GM12878 (cell line): Measurements from ENCODE around the gene SCN4A. TPM values are rescaled to one million over a fixed set of nuclear protein-coding genes. Genes with fewer than 3 reads are reported as not detected.

Source experiments
- ATAC-seq: fragments of 200-7000 bp; cut with Tn5 transposase; 3 replicates; pipeline ENCODE4 v1.9.1; 2020; ENCODE audit warnings: mild to moderate bottlenecking, moderate library complexity
- BruUV-seq: library from RNA; stranded (reverse); fragments of 400-500 nt; replicated peaks from 2 replicates; lab custom pipeline; 2021; lab: Mats Ljungman, UMichigan
- CTCF ChIA-PET: fragments of 300-600 bp; sonication (Branson Sonifier 250); formaldehyde crosslinking; extraction: SDS; loops from one replicate; lab custom pipeline; 2021; ENCODE audit warnings: inconsistent platforms; lab: Yijun Ruan, JAX
- POLR2A ChIA-PET: fragments of 350-600 bp; formaldehyde crosslinking; extraction: SDS; loops from one replicate; lab custom pipeline; 2021; ENCODE audit warnings: inconsistent platforms; lab: Charles Lee
- RAD21 ChIA-PET: fragments of 300-600 bp; sonication (Branson Sonifier 250); formaldehyde crosslinking; loops from one replicate; lab custom pipeline; 2023; ENCODE audit warnings: antibody characterized with exemption; ENCODE audit not compliant: unreplicated experiment; lab: Charles Lee
- SMC1A ChIA-PET: fragments of 300-600 bp; sonication (Branson Sonifier 250); formaldehyde crosslinking; loops from one replicate; lab custom pipeline; 2023; ENCODE audit not compliant: unreplicated experiment, uncharacterized antibody; lab: Charles Lee
- DNase-seq: peaks from one replicate; pipeline ENCODE4 v3.0.0-alpha.2; 2011; ENCODE audit warnings: low read depth, low spot score
- FAIRE-seq: peaks from 3 replicates; lab custom pipeline; 2011; peaks lifted over from hg19 to GRCh38; lab: Jason Lieb, UNC
- H2AFZ ChIP-seq: 2 replicates; pipeline ENCODE4 v1.6.0; 2011; ENCODE audit warnings: low read depth, low read length, control low read depth; ENCODE audit not compliant: control insufficient read depth
- H3K27ac ChIP-seq: 2 replicates; pipeline ENCODE4 v1.5.1; 2011; ENCODE audit warnings: control low read depth; ENCODE audit not compliant: control insufficient read depth, insufficient read depth
- H3K27me3 ChIP-seq, 2 experiments: replicated peaks in 1 of 2; 2 replicates each; pipeline versions ENCODE4 v1.6.0 to v1.6.1; 2011; ENCODE audit warnings: low read length in 1 of 2; ENCODE audit not compliant: control insufficient read depth in 2 of 2, insufficient read depth in 2 of 2
- H3K36me3 ChIP-seq, 2 experiments: 2 replicates each; pipeline ENCODE4 v1.5.1; 2011; ENCODE audit warnings: low read length in 1 of 2; ENCODE audit not compliant: control insufficient read depth in 2 of 2, insufficient read depth in 2 of 2
- H3K4me1 ChIP-seq: 2 replicates; pipeline ENCODE4 v1.6.1; 2011; ENCODE audit warnings: mild to moderate bottlenecking, low read length, moderate library complexity, mixed read lengths; ENCODE audit not compliant: control insufficient read depth, insufficient read depth
- H3K4me2 ChIP-seq: 2 replicates; pipeline ENCODE4 v1.6.0; 2011; ENCODE audit warnings: control low read depth; ENCODE audit not compliant: control insufficient read depth, insufficient read depth
- H3K4me3 ChIP-seq: fragments of 200-600 bp; sonication (generic); 2 replicates; pipeline ENCODE4 v1.5.1; 2016
- H3K79me2 ChIP-seq: 2 replicates; pipeline ENCODE4 v1.6.0; 2011; ENCODE audit warnings: low read length; ENCODE audit not compliant: control insufficient read depth, insufficient read depth
- H3K9ac ChIP-seq: 2 replicates; pipeline ENCODE4 v1.8.0; 2011; ENCODE audit warnings: low read length, control low read depth, mixed read lengths; ENCODE audit not compliant: control insufficient read depth, insufficient read depth
- H3K9me3 ChIP-seq: replicated peaks from 3 replicates; pipeline ENCODE4 v1.5.1; 2011; ENCODE audit warnings: mild to moderate bottlenecking, low read length; ENCODE audit not compliant: control insufficient read depth, insufficient read depth
- H4K20me1 ChIP-seq: 2 replicates; pipeline ENCODE4 v1.6.0; 2011; ENCODE audit not compliant: control insufficient read depth, insufficient read depth
- BMI1 ChIP-seq: fragments of 450-650 bp; IDR thresholded peaks from 2 replicates; pipeline ENCODE4 v1.6.1; 2016; ENCODE audit warnings: mild to moderate bottlenecking, moderate library complexity, borderline replicate concordance
- CREM ChIP-seq: IDR thresholded peaks from 2 replicates; pipeline ENCODE4 v1.6.1; 2014; ENCODE audit warnings: antibody characterized with exemption, low read depth
- MEF2A ChIP-seq: IDR thresholded peaks from 2 replicates; pipeline ENCODE4 v1.6.1; 2011; ENCODE audit warnings: low read depth, mild to moderate bottlenecking, low read length, moderate library complexity; ENCODE audit not compliant: insufficient read depth
- MYB ChIP-seq: fragments of 150-350 bp; IDR thresholded peaks from 2 replicates; pipeline ENCODE4 v1.6.1; 2014; ENCODE audit warnings: mild to moderate bottlenecking, low read depth, low read length, borderline replicate concordance
- NBN ChIP-seq: fragments of 450-650 bp; IDR thresholded peaks from 2 replicates; pipeline ENCODE4 v1.6.1; 2016
- NFXL1 ChIP-seq: fragments of 450-650 bp; IDR thresholded peaks from 2 replicates; pipeline ENCODE4 v1.6.1; 2017; ENCODE audit warnings: antibody characterized with exemption, mild to moderate bottlenecking, borderline replicate concordance
- RUNX3 ChIP-seq: IDR thresholded peaks from 2 replicates; pipeline ENCODE4 v1.6.1; 2012; ENCODE audit warnings: low read length, inconsistent platforms
- whole genome bisulfite sequencing: methylation state at CpG from one replicate; pipeline ENCODE4 v1.1.6; 2016; ENCODE audit warnings: low lambda C conversion rate; ENCODE audit not compliant: insufficient replicate concordance, insufficient coverage; ENCODE audit errors: missing lambda C conversion rate; 5-methylcytosine and 5-hydroxymethylcytosine counted together
- in situ Hi-C: fragments of 300-500 bp; cut with MboI; formaldehyde crosslinking; loops from 9 replicates; pipeline ENCODE4 v1.14.3; 2018; ENCODE audit warnings: mixed read lengths
- intact Hi-C: fragments of 100-400 bp; cut with micrococcal nuclease; formaldehyde crosslinking; loops from one replicate; pipeline ENCODE4 v1.14.2; 2022; ENCODE audit not compliant: unreplicated experiment
- polyA plus RNA-seq, 11 experiments: library from polyadenylated mRNA; depleted of rRNA in 4 of 11; unstranded in 6 of 11; stranded (reverse) in 5 of 11; fragments of >200 nt; fragmentation: Nextera tagmentation in 4 of 11; fragmentation: Illumina TruSeq in 1 of 11; extraction: Ambion mirVana in 4 of 11; extraction: Trizol in 1 of 11; gene quantifications; 1 replicate in 1 of 11; 2 replicates in 10 of 11; pipeline versions ENCODE4 v1.2.1 to v1.2.3, GENCODE V29; 2011 to 2016; ENCODE audit warnings: inconsistent platforms in 2 of 11, missing spikeins in 2 of 11, low read depth in 1 of 11
- total RNA-seq, 4 experiments: library from RNA; depleted of rRNA in 3 of 4; stranded (reverse); fragments of >200 nt in 3 of 4; fragmentation: Illumina TruSeq in 1 of 4; extraction: Trizol in 1 of 4; gene quantifications; 2 replicates each; pipeline versions ENCODE4 v1.2.1 to v1.2.3, GENCODE V29; 2013 to 2021
- TF ChIP-seq, protein P1 (sequence below): fragments of 450-650 bp; IDR thresholded peaks from 2 replicates; pipeline ENCODE4 v1.6.1; 2016; ENCODE audit warnings: mild to moderate bottlenecking, moderate library complexity, borderline replicate concordance
- TF ChIP-seq, protein P2 (sequence below): IDR thresholded peaks from 2 replicates; pipeline ENCODE4 v1.6.1; 2012; ENCODE audit warnings: mild to moderate bottlenecking, low read depth, low read length
- TF ChIP-seq, protein P3 (sequence below): fragments of 450-650 bp; formaldehyde crosslinking; IDR thresholded peaks from 2 replicates; pipeline ENCODE4 v1.4.0; 2022; ENCODE audit warnings: mild to moderate bottlenecking, moderate library complexity

Gene SCN4A
- total and polyA plus RNA-seq, 10 of the 15 experiments (the other 5 are each of a cell fraction or from before 2014, with no cell fraction given) = under 0.01 to 0.15 (median 0.07) TPM; not detected in 4

DNA sequence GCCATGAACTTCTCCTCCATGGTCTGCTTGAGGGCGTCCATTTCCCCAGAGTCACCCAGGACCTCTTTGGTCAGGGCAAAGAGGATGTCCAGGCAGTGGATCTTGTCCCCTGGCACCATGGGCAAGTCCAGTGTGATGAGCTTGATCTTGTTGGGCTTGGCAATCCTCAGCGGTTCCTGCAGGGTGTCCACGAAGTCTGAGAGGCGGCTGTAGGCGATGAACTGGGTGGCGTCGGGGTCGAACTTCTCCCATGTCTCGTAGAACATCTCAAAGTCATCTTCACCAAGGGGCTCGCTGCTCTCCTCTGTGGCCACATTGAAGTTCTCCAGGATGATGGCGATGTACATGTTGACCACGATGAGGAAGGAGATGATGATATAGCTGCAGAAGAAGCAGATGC, 31.6 kb downstream of the SCN4A start:
- ChIA-PET RAD21 (no interaction called here), CTCF (interaction anchor here (0.7 to 1.5 kb wide), 2 partner anchors 8 to 10 kb away, joined by 3 to 5 read pairs; partner anchors contain the start of gene CD79B), SMC1A (no interaction called here), POLR2A (no interaction called here)
- no peaks in the 10 kb centered on the region for H3K79me2 ChIP-seq
- no peaks in the 10 kb centered on the region; the same call in 2 of the 3 replicates for H3K9me3 ChIP-seq
- no peaks in the 10 kb centered on the region for H3K27me3 ChIP-seq
- no peak overlapping the region for H2AFZ ChIP-seq
- peaks cover 8% of the 10 kb centered on the region for H3K4me1 ChIP-seq
- H3K36me3 ChIP-seq = no peaks in the 10 kb centered on the region
- H3K4me3 ChIP-seq = no peak overlapping the region
- FAIRE-seq (no peak), DNase-seq (no peak), ATAC-seq (no peak)
- H3K4me2 ChIP-seq = no peak overlapping the region
- intact Hi-C loops = no loop called here
- 77% methylated on average over 12 of the region's 12 CpGs for WGBS
- in situ Hi-C loops = no loop called here
- H3K9ac ChIP-seq = no peak overlapping the region
- H3K27ac ChIP-seq = no peak overlapping the region
- no TSS peak for BruUV-seq
- no peaks in the 10 kb centered on the region for H4K20me1 ChIP-seq
- TF ChIP-seq CREM (no peak), RUNX3 (no peak), MYB (no peak), NFXL1 (no peak), MEF2A (no peak), BMI1 (no peak), NBN (no peak)
- TF ChIP-seq, protein P1, sequence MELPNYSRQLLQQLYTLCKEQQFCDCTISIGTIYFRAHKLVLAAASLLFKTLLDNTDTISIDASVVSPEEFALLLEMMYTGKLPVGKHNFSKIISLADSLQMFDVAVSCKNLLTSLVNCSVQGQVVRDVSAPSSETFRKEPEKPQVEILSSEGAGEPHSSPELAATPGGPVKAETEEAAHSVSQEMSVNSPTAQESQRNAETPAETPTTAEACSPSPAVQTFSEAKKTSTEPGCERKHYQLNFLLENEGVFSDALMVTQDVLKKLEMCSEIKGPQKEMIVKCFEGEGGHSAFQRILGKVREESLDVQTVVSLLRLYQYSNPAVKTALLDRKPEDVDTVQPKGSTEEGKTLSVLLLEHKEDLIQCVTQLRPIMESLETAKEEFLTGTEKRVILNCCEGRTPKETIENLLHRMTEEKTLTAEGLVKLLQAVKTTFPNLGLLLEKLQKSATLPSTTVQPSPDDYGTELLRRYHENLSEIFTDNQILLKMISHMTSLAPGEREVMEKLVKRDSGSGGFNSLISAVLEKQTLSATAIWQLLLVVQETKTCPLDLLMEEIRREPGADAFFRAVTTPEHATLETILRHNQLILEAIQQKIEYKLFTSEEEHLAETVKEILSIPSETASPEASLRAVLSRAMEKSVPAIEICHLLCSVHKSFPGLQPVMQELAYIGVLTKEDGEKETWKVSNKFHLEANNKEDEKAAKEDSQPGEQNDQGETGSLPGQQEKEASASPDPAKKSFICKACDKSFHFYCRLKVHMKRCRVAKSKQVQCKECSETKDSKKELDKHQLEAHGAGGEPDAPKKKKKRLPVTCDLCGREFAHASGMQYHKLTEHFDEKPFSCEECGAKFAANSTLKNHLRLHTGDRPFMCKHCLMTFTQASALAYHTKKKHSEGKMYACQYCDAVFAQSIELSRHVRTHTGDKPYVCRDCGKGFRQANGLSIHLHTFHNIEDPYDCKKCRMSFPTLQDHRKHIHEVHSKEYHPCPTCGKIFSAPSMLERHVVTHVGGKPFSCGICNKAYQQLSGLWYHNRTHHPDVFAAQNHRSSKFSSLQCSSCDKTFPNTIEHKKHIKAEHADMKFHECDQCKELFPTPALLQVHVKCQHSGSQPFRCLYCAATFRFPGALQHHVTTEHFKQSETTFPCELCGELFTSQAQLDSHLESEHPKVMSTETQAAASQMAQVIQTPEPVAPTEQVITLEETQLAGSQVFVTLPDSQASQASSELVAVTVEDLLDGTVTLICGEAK = no peak
- TF ChIP-seq, protein P2, sequence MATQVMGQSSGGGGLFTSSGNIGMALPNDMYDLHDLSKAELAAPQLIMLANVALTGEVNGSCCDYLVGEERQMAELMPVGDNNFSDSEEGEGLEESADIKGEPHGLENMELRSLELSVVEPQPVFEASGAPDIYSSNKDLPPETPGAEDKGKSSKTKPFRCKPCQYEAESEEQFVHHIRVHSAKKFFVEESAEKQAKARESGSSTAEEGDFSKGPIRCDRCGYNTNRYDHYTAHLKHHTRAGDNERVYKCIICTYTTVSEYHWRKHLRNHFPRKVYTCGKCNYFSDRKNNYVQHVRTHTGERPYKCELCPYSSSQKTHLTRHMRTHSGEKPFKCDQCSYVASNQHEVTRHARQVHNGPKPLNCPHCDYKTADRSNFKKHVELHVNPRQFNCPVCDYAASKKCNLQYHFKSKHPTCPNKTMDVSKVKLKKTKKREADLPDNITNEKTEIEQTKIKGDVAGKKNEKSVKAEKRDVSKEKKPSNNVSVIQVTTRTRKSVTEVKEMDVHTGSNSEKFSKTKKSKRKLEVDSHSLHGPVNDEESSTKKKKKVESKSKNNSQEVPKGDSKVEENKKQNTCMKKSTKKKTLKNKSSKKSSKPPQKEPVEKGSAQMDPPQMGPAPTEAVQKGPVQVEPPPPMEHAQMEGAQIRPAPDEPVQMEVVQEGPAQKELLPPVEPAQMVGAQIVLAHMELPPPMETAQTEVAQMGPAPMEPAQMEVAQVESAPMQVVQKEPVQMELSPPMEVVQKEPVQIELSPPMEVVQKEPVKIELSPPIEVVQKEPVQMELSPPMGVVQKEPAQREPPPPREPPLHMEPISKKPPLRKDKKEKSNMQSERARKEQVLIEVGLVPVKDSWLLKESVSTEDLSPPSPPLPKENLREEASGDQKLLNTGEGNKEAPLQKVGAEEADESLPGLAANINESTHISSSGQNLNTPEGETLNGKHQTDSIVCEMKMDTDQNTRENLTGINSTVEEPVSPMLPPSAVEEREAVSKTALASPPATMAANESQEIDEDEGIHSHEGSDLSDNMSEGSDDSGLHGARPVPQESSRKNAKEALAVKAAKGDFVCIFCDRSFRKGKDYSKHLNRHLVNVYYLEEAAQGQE = no peak
- TF ChIP-seq, protein P3, sequence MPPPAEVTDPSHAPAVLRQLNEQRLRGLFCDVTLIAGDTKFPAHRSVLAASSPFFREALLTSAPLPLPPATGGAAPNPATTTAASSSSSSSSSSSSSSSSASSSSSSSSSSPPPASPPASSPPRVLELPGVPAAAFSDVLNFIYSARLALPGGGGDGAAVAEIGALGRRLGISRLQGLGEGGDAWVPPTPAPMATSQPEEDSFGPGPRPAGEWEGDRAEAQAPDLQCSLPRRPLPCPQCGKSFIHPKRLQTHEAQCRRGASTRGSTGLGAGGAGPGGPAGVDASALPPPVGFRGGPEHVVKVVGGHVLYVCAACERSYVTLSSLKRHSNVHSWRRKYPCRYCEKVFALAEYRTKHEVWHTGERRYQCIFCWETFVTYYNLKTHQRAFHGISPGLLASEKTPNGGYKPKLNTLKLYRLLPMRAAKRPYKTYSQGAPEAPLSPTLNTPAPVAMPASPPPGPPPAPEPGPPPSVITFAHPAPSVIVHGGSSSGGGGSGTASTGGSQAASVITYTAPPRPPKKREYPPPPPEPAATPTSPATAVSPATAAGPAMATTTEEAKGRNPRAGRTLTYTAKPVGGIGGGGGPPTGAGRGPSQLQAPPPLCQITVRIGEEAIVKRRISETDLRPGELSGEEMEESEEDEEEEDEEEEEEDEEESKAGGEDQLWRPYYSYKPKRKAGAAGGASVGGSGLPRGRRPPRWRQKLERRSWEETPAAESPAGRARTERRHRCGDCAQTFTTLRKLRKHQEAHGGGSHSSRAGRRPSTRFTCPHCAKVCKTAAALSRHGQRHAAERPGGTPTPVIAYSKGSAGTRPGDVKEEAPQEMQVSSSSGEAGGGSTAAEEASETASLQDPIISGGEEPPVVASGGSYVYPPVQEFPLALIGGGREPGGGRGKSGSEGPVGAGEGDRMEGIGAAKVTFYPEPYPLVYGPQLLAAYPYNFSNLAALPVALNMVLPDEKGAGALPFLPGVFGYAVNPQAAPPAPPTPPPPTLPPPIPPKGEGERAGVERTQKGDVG (CRISPR knock-in tag) = no peak
